ENCODE results near the gene LENEP.

- TF ChIP-seq EZH2 (IDR thresholded peaks at IDR 0.05; ENCODE audit: insufficient read depth, poor library complexity, severe bottlenecking): no peak
- TF ChIP-seq EZH2phosphoT487 (IDR thresholded peaks at IDR 0.05; ENCODE audit: insufficient read depth, low read depth): no peak
Measured at GRCh38 chr1:154958036-154958435, 35.4 kb upstream of the LENEP start.

All from GM23248 (cell line).